GM10266 (cell line): Measurements from ENCODE around the gene PRR20C.
"Not testable (repeated sequence)": the region's sequence is repeated elsewhere in the genome, so short reads cannot be mapped to it uniquely, and the experiment has no call there.

Source experiments
- DNase-seq: peaks from one replicate; pipeline ENCODE4 v3.0.0; 2012; ENCODE audit errors: extremely low spot score
- TF ChIP-seq, protein P1 (sequence below): IDR thresholded peaks from 2 replicates; pipeline ENCODE4 v1.5.1; 2012; ENCODE audit warnings: mild to moderate bottlenecking, low read depth; ENCODE audit not compliant: control insufficient read depth, insufficient read depth; ENCODE audit errors: missing control alignments

PRR20C gene

DNA sequence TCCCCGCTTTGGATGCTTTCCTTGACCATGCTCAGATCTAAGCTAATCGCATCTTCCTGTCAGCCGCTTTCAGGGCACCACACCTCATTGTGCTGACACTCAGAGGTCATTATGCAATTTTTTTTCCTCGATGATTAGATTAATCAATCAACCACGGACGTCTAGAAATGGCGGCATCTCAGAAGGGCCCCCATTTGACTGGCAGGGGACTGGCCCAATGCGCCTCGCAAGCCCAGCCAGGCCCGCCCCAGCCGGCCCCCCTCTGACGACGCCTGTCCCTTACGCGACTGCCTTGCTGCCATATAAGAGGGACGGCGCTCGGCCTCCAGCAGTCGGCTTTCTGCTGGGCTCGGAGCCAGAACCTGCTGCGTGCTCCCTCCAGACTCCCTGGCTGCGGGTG lies at the start of gene PRR20C:
PRR20C (plus strand) TSS at position 301 of the 400 bp plus-strand sequence. CDS start 387 bp downstream, outside the sequence.
- not testable (repeated sequence) for DNase-seq

DNA sequence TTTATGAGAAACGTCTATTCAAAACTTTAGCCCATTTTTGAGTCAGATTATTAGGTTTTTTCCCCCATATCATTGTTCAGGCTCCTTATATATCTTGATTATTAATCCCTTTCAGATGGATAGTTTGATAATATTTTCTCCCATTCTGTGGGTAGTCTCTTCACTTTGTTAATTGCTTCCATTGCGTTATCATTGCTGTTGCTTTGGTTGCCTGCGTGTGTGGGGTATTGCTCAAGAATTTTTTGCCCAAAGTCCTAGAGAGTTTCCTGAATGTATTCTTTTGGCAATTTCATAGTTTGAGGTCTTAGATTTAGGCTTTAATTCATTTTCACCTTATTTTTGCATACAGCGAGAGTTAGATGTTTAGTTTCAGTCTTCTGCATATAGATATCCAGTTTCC lies 38.9 kb upstream of the PRR20C start:
- DNase-seq = no peak
- TF ChIP-seq, protein P1, sequence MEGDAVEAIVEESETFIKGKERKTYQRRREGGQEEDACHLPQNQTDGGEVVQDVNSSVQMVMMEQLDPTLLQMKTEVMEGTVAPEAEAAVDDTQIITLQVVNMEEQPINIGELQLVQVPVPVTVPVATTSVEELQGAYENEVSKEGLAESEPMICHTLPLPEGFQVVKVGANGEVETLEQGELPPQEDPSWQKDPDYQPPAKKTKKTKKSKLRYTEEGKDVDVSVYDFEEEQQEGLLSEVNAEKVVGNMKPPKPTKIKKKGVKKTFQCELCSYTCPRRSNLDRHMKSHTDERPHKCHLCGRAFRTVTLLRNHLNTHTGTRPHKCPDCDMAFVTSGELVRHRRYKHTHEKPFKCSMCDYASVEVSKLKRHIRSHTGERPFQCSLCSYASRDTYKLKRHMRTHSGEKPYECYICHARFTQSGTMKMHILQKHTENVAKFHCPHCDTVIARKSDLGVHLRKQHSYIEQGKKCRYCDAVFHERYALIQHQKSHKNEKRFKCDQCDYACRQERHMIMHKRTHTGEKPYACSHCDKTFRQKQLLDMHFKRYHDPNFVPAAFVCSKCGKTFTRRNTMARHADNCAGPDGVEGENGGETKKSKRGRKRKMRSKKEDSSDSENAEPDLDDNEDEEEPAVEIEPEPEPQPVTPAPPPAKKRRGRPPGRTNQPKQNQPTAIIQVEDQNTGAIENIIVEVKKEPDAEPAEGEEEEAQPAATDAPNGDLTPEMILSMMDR = no peak

DNA sequence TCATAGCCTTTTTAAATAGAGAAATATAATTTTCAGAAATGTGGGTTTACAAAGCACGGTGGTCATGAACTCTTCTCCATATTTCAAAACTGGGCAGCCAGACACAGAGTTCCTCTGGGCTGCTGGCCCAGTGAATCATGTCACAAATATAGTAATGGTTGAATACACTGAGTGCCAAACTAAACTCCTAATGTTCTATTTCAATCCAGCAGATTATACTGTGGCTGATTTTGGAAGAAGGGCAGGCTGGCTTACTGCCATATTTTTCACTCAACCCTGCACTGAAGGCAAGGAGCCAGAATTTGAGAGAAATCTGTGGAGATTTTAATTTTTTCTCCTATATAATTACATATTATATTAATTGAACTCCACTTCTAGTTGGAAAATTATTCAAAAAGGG lies 30.2 kb upstream of the PRR20C start:
- DNase-seq = no peak
- TF ChIP-seq, protein P1 = no peak

- no peak for DNase-seq
- TF ChIP-seq, protein P1 = no peak
Measured at GRCh38 chr13:57128909-57129308, 25.0 kb upstream of the PRR20C start.

DNA sequence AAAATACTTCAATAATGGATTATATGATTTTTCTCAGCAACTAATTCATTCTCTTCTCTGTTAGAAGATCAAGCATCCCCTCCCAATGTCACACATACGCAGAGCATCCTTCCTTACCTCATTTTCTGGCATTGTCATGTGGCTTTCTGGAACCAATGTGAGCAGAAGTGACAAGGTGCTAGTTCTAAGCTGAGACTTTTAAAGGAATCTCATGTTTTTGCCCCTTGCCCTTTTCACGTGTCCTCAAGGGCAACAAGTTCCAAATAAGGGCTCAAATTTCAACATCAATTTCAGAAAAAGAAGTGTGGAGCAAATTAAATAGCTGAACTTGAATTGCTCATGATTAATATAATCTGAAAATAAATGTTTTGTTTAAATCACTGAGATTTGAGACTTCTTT lies 17.8 kb upstream of the PRR20C start:
- TF ChIP-seq, protein P1 = no peak
- no peak for DNase-seq

- TF ChIP-seq, protein P1 = no peak
- no peak for DNase-seq
Measured at GRCh38 chr13:57137585-57137984, 16.3 kb upstream of the PRR20C start.

GRCh38 chr13:57138988-57139387 lies 14.9 kb upstream of the PRR20C start:
- no peak for DNase-seq
- TF ChIP-seq, protein P1 = no peak

- not testable (repeated sequence) for DNase-seq
Measured at GRCh38 chr13:57139781-57140180, 14.1 kb upstream of the PRR20C start.

DNA sequence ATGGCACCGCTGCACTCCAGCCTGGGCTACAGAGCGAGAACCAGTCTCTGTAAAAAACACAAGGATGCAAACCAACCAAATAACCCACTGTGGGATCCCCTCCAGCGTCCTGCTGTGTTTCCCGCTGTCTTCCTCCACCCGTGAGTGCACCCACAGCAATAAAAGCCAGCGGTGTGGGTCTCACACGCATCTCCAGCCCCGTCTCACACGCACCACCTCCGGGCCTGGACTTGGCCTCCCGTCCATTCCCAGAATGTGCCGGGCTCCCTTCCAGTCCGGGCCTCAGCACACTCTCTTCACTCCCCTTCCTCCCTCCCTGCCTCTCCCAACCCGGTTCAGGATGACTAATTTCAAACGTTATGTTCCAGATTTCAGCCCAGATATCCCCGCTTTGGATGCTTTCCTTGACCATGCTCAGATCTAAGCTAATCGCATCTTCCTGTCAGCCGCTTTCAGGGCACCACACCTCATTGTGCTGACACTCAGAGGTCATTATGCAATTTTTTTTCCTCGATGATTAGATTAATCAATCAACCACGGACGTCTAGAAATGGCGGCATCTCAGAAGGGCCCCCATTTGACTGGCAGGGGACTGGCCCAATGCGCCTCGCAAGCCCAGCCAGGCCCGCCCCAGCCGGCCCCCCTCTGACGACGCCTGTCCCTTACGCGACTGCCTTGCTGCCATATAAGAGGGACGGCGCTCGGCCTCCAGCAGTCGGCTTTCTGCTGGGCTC lies 13.5 kb upstream of the PRR20C start, which contains the start of gene PRR20A:
PRR20A (plus strand) TSS at position 684 of the 734 bp plus-strand sequence. CDS start 387 bp downstream, outside the sequence.
- not testable (repeated sequence) for DNase-seq

GRCh38 chr13:57147188-57147587 lies 6.7 kb upstream of the PRR20C start, which contains the start of gene PRR20B:
Gene PRR20B, plus strand, starts transcription at chr13:57147488. Its CDS starts 387 bp downstream, at chr13:57147875.
- DNase-seq = not testable (repeated sequence)

DNA sequence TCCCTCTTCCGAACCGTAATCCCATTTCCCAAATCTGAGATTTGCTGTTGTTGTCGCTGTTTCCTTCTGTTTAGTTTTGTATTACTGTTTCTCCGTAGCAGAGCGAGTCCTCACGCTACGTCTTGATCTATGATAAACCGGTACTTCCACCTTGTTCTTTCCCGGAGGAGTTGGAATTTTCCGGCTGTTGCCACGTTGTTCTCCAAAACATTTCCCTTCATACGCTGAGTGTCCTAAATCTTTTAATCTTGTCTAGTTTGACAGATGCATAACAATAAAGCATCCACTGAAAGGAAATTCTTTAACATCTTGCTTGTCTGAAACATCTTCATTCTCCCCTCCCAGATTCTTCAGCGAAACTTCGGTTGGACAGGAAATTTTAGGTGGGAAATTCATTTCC lies 5.8 kb upstream of the PRR20C start:
- not testable (repeated sequence) for DNase-seq

- not testable (repeated sequence) for DNase-seq
Measured at GRCh38 chr13:57160332-57160731, 6.5 kb downstream of the PRR20C start, which contains the start of gene PRR20D. Gene PRR20D, plus strand, starts transcription at chr13:57160632. Its CDS starts 387 bp downstream, at chr13:57161019.

- not testable (repeated sequence) for DNase-seq
Measured at GRCh38 chr13:57166897-57167296, 13.0 kb downstream of the PRR20C start, which contains the start of gene PRR20E. Gene PRR20E, plus strand, starts transcription at chr13:57167197. Its CDS starts 387 bp downstream, at chr13:57167584.
